ENCODE results near the gene NECTIN1.
A peak's percentile ranks its signal among the peaks of the same experiment; 100 is the strongest.

Gene NECTIN1, protein sequence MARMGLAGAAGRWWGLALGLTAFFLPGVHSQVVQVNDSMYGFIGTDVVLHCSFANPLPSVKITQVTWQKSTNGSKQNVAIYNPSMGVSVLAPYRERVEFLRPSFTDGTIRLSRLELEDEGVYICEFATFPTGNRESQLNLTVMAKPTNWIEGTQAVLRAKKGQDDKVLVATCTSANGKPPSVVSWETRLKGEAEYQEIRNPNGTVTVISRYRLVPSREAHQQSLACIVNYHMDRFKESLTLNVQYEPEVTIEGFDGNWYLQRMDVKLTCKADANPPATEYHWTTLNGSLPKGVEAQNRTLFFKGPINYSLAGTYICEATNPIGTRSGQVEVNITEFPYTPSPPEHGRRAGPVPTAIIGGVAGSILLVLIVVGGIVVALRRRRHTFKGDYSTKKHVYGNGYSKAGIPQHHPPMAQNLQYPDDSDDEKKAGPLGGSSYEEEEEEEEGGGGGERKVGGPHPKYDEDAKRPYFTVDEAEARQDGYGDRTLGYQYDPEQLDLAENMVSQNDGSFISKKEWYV

DNA sequence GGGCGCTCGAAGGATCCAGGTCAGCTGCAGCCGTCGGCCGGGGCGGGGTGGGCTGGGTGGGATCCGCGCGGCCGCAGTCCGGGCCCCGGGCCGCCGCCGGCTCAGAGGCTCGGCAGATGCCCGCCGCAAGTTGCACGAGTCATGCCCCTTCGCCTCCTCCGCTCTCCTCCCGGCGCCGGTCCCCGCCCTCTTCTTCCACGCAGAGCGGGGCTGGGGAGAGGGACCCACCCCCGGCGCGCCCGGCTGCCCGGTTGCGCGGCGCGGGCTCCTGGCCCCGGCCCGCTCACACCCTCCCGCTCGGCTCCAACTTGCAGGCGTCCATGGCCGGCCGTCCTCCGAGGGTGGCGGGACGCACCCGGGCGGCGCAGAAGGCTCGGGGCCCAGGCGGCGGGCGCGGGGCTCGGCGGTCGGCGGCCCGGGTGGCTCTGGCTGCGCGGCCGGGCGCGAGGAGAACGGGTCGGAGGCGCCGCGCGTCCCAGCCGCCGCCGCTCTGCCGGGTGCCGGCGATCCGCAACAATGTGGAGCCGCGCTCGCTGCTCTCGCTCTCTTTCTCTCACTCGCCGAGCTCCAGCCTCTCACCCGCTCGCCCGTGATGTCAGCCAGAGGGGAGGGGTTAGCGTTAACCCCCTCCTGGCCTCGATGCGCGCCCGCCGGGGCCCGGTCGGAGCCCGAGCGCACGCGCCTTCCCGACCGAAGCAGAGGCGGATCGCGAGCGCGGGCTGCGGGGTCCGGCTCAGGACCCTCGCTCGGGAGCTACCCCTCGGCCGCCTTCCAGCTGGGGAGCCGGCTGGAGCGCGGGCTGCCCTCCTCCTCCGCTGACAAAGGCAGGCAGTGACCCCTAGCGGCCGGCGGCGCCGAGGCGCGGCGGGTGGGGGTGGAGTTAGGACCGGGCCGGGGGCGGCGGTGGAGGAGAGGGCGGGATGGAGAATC is at the start of gene NECTIN1:
NECTIN1 (minus strand) TSS at position 550 of the 930 bp plus-strand sequence. CDS start 647 bp downstream, outside the sequence.
- peak; percentile 84 for DNase-seq

DNA sequence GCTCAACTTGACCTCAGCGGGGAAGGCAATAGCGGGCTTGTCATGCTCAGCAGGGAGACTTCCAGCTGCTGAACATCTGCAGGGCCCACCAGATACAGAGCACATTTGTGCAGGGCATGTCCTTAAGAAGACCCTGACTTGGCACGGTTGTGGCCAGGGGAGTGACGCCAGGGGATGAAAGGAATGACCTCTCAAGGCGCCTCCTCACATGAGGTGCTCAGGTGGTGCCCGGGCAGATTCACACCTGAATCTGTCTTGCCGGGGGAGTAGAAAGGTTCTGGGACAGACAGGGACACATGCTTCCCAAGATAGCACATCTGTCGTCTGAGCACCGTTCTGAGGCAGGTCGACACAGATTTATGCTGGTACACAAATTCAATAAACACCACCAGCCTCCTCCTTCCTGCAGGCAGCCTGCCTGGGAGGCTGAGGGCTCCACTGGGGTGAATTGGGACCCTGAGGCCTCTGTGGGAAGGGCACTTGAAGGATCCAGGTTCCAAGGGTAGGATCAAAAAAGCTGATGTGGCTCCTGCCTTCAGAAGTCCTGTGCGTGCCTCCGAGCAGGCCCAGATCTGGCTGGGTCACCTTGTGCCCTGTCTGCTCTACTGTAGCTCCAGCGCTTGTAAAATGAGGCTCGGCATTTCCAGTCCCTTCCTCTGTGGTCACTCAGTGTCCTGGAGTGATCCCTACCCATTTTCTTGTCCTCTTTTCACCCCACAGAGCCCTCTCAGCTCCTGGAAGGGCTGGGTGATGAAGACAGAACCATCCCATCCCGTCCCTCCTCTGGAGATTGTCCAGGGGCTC is 49.6 kb upstream of the NECTIN1 start:
- DNase-seq = no peak

DNA sequence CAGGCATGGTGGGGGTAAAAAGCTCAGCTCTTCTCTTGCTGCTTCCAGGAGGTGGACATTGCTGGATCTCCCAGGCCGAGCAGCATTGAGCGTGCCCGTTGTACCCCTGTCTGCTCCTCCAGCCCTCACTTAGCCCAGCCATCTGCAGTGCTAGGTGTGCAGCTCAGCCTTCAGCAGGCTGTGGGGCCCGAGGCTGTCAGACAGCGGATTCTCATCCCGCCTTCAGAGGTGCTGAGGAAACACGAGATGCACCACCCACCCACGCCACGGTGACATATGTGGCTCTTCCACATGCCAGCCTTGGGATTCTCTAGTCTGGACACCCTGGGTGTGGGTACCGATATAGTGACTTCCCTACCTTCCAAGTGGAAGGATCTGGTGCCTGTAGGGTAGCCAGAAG is 48.9 kb upstream of the NECTIN1 start:
- DNase-seq = no peak

DNA sequence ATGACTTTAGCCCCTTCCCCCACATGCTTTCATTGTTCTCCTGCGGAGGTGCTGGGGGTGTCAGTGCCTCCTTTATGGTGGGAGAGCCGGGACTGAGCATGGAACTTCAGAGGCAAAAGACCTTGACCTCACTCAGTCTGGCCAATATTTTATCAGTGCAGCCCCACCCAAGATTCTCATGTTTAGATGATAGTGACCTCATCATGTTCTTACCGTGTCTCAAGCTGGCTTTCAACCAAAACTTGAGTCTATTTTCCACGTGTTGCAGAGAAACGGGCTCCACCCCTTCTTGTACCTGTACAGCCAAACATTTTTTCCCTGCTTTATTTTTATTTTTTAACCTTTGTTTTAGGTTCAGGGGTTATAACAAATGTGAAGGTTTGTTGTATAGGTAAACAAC is 47.7 kb upstream of the NECTIN1 start:
- DNase-seq = no peak

DNA sequence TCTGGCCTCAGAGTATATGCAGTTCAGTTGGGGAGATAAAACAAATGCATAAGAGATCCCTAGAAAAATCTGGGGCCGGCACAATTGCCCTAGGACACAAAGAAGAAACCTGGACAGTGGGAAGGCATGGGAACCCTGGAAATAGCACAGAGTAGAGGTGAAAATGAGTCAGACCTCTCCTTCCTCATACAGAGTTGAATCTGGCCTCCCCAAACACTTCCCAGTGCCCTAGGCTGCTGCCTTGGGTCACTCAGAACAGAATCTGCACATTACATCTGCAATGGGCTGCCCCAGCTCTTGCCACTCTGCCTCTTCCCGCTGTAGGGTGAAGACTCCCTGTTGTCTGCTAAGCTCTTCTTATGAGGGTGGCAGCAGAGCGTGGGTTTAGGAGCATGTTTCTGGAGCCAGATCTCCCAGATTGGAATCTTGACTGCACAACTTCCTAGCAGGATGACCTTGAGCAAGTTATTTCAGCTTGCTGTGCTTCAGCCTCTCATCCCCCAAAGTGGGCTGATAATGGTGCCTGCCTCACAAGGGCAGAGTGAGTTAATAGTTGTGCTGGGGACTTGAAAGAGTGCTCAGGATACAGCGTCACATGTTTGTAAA is 47.1 kb upstream of the NECTIN1 start:
- DNase-seq = no peak

DNA sequence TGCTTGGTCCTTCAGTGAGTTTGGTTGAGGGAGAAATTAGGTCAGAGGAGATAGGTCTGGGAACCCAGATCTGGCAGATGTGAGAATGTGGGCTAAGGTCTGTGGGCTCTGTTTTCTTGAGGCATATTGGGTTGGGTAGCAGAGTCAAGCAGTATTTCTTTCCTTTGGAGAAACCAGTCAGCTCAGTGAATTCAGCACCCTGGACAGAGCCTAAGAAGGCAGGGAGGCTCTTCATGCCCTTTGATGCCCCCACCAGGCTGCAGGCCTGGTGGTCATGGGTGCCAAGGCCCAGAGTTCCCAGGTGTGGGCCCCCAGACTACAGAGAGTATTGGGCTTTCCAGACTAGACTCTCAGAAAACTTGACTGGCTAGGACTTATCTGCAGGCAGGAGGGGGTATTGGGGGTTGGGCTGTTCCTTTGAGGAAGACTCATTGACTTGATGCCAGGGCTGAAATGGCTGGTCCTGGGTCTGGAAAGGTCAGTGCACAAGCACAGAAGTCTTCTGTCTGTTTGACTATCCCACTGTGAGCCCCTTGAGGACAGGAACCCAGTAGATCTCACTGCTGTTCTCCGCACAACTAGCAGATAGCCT is 45.3 kb upstream of the NECTIN1 start:
- DNase-seq = peak; percentile 36

DNA sequence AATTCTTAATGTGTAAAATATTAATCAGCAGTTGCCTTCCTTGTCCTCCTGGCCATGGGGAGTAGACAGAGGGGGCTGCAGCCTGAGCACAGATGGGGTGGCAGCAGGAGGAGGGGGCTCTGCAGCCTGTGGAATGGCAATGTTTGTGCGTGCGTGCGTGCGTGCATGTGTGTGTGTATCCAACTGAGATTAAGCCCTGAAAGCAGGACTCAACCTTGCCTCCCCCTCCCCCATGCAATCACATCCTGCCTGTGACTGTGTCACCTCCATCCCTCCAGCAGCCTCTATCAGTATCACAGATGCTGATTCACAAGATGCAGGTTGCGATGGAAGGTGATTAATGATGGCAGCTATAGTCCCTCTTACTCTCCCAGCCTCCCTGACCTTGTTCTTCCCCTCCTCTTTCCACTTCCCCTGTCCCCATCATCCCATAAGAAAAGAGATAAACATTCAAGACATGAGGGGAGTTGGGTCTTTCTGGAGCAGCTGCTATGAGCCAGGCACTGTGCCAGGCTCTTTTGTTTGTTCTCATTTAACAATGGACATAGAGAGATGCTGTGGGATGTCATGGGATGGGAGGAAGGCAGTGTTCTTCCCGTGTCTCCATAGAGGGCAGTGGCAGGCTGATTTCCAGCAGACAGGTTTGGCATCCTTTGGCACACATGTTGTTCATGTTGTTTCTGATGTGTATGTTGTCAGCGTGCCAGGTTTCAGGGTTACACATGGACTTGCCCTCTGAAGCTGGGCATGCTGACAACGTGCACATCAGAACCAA is 43.8 kb upstream of the NECTIN1 start:
- no peak for DNase-seq

DNA sequence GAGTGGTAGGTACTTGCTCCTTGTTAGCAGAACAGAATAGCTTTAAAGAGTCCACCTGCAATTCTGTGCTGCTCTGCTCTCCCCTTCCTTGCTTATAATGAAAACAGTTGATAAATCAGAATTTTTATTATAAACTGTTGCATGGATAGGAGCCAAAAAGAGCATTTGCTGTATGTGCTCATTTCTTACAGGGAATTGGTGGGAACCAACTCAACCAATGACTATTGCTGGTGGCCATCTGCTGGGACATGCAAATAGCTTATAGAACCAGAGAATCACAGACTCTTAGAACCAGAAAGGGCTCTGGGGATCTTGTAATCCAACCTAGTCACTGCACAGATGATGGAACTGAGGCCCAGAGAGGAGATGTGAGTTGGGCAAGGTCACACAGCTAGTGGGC is 43.1 kb upstream of the NECTIN1 start:
- DNase-seq = no peak

DNA sequence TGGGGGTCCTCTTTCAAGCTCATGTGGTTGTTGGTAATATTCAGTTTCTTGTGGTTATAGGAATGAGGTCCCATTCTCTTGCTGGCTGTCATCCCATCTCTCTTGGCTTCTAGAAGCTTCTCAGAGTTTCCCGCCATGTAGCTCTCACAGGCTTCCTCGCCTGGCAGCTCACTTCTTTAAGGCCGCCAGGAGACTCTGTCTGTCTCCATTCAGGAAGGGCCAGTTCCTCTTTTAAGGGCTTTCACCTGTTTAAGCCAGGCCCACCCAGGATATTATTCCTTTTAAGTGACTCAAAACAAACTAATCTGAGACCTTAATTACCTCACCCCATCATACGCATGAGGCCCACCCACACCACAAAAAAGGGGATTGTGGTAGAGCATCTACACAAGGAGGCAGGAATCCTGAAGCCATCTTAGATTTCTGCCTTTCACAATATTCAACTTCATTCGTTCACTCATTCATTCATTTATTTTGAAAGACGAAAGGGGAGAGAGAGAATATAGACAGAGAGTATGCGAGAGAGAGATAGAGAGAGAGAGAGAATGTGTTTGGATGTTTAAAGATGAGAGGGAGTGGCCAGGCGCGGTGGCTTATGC is 42.3 kb upstream of the NECTIN1 start:
- no peak for DNase-seq

DNA sequence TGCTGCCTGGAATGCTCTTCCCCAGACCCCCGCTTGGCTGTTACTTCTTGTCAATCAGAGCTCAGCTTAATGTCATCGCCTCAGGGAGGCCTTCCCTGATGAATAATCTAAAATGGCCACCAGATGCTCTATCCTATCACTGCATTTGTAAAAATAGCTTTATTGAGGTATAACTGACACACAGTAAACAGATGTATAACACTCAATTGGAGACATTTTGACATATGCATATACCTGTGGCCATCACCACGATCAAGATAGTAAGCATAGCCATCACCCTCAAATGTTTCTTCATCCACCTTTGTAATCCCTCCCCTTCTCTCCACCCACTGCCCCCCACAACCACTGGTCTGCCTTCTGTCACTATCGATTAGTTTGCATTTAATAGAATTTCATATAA is 36.6 kb upstream of the NECTIN1 start:
- DNase-seq = no peak

DNA sequence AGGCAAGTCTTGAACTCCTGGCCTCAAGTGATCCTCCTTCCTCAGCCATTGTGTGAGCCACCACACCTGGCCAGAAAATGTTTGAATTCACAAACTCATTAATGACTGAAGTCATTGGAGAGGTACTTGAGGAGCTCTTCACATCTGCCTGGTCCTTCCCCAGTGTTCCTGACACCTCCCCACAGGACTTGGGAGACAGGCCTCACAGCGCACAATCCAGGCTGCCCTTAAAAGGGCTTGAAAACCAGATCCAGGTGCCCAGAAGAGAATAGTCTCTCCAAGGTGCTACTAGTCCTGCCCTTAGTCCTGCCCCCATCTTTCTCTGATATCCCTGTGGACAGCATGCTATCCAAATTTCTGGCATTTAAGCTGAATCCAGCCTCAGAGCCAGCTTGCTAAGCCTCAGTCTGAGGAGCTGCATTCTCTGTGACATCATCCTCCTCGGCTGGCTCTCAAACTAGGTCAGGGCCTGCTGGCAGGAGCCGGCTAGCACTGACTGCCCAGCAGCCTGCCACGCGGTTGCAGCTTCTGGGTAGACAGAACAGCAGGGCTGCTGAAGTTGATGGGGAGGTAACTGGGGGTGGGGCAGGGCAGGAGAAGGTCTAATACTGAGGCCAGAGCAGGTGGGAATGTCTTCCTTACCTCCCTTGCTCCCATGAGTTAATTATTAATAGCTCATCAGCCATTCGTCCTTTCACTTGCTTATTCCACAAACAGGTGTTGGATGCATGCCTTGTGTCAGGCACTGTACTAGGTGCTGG is 35.3 kb upstream of the NECTIN1 start:
- DNase-seq = no peak

DNA sequence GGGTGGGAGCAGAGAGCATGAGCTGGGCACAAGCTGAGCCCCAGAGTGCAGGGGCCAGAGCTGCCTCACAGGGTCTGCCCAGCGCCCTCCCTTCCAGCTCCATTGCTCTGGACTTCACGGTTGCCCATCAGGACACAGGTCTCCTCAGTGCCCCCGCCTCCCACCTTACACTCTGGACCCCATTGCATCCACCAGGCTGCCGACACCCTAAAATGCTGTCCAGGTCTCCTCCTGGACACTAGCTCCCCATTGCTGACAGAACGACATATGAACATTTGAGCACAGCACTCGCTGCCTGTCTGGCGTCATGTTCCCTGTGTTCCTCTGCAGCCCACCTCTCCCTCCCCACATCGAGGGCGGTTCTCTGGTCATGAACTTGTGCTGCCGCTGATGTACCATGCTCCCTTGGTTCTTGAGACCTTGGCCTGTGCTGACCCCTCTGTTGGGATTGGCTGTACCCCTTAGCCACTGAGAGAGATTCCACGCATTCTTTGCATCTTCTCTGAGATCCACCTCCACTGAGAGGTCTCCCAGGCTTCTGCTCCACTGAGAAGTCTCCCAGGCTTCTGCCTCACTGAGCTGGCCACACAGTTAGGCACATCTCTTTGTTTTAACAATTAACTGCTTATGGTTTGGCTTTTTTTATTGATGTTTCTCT is 34.2 kb upstream of the NECTIN1 start:
- DNase-seq = no peak

DNA sequence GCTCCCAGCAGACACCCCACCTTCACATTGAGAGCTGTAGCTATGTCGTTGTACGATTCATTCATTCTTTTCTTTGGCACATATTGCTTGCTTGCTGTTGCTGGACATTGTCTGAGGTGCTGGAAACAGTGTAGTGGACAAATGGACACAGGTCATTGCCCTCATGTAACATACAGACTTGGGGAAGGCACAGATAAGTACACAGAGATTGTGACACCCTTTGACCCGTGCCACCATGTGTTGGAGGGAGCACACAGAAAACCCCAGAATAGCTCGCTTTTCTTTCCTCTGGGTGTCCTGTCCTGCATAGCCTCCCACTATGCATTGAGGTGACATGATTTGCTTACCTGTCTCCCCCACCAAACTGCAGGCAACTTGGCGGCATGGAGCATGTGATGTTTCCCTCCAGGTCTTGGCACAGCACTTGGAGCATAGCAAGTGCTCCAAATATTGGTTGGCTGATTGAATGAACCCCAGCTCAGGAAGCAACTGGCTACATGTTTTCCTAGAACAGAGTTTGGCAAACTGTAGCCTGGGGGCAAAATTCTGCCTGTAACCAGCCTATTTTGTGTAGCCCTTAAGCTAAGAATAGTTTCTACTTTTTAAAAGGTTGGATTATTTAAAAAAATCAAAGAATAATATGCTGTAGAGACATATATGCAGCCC is 30.9 kb upstream of the NECTIN1 start:
- no peak for DNase-seq

DNA sequence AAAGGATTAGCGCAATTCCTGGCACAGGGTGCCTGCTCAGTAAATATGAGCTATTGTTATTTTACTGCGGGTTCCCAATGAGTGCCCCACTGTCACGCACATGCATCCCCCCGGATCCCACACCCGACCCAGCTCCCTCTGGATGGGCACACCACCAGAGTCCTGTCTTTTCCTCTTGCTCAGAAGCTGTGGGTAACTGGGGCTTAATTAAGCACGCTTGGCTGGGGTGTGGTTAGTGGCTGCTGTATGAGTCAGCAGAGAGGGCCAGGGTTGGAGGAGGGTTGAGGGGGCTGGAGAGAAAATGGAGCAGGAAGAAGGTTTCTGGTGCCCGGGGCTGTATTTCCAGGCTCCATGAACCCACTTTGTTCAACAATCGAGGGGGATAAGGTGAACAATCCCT is 30.3 kb upstream of the NECTIN1 start:
- DNase-seq = no peak

DNA sequence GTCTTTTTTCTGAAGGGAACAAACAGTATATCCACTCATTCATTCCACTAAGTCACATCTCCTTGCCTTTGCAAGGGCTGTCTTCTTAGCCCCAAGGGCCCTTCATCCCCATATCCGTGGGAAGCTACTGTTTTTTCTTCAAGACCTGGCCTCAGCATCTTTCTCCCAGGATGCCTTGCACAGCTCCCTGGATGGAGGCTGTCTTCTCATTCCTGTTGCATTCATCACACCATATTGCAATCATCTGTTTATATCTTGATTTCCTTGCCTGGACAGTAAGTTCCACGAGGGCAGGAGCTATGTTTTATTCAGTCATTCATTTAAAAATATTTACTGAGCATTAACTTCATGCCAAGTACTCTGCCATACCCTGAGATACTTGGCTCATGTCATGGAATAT is 29.3 kb upstream of the NECTIN1 start:
- no peak for DNase-seq

DNA sequence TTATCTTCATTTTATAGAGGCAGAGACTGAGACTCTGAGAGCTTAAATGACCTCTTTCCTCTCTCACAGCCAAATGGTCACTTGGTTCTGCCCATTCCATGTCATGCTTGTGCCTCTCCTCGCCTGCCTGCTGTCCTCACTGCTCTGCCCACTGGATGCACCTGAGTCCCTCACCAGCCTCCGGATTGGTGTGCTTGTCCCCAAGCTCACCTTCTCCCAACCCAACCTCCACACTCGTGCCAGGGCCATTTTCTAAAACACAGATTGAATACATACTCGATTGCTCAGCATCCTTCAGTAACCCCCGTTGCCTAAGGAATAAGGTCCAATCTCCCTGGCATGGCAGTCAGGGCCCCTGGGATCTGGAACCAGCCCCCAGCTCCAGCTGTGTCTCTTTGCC is 28.4 kb upstream of the NECTIN1 start:
- DNase-seq = no peak

DNA sequence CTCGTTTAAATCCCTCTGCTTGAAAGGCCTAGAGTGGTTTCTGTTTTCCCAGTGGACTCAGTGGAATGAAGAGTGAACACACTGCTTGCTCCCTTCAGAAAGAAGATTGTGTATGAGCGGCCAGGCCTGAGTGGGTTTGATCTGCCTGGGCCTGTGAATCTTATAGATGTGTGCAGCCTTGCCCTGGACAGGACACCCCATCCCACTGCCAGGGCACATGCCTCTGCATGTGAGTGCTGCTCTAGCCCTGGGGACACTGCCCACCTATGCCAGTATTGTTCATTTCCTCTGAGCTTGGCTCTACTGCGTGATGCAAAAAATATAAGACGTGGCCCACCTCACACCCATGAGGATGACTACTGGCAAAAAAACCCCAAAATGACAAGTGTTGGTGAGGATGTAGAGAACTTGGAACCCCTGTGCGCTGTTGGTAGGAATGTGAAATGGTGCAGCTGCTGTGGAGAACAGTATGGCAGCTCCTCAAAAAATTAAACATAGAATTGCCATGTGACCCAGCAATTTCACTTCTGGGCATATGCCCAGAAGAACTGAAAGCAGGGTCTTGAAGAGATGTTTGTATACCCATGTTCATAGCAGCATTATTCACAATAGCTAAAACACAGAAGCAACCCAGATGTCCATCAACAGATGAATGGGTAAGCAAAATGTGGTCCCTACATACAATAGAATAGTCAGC is 27.3 kb upstream of the NECTIN1 start:
- no peak for DNase-seq

Data from RPMI8226 (cell line).